RKO (cell line): Measurements from ENCODE around the gene PNMA8B.

ENCODE experiments used
- DNase-seq: peaks from one replicate; pipeline ENCODE4 v3.0.0-alpha.2; 2016; ENCODE audit warnings: low spot score

PNMA8B gene

GRCh38 chr19:46453661-46454060 lies 42.0 kb downstream of the PNMA8B start:
- no peak for DNase-seq

- DNase-seq = no peak
These were observed 43.5 kb downstream of the PNMA8B start for GRCh38 chr19:46452186-46452585.

- no peak for DNase-seq
These were observed 44.3 kb downstream of the PNMA8B start for GRCh38 chr19:46451352-46451751.

GRCh38 chr19:46450737-46451136 lies 44.9 kb downstream of the PNMA8B start:
- no peak for DNase-seq

- no peak for DNase-seq
These were observed 46.4 kb downstream of the PNMA8B start for GRCh38 chr19:46449228-46449627.

- no peak for DNase-seq
These were observed 47.1 kb downstream of the PNMA8B start for GRCh38 chr19:46448601-46449000.

- no peak for DNase-seq
These were observed 47.8 kb downstream of the PNMA8B start for GRCh38 chr19:46447824-46448223.

GRCh38 chr19:46447006-46447405 lies 48.7 kb downstream of the PNMA8B start:
- DNase-seq = no peak

- no peak for DNase-seq
These were observed 49.6 kb downstream of the PNMA8B start for GRCh38 chr19:46446021-46446420.

GRCh38 chr19:46442808-46443450 lies 52.7 kb downstream of the PNMA8B start:
- no peak for DNase-seq

GRCh38 chr19:46441866-46442265 lies 53.8 kb downstream of the PNMA8B start:
- DNase-seq = no peak
